GM21528 (cell line): ENCODE data around the gene ADGRG1.
A peak's percentile ranks its signal among the peaks of the same experiment; 100 is the strongest.

ENCODE experiments used
- ATAC-seq: cut with Tn5 transposase; IDR thresholded peaks from one replicate; pipeline ENCODE4 v1.9.1; 2021; ENCODE audit warnings: mild to moderate bottlenecking, moderate library complexity; ENCODE audit not compliant: unreplicated experiment, low FRiP score

Gene ADGRG1

GRCh38 chr16:57647136-57647875 is 18.9 kb downstream of the ADGRG1 start:
- no peak for ATAC-seq

DNA sequence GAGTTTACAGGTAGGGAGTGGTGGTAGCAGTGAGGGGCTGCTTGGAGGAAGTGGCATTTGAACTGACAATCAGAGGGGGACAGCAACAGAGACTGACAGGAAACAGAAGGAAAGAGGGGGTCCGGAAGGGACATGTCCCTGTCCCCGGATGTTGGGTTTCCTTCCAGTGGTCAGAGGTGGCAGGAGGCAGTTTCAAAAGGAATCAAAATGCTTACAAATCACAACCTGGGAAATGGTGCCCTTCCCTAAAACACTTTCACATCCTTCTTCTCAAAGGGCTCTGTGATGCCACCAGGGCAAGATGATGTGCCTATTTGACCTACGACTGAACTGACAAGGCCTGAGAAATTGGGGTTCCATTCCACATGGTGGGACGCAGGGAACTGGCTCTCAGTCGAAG is 19.7 kb downstream of the ADGRG1 start:
- no peak for ATAC-seq

GRCh38 chr16:57648581-57649442 is 20.4 kb downstream of the ADGRG1 start:
- ATAC-seq = peak; percentile 69

- no peak for ATAC-seq
Measured at GRCh38 chr16:57649443-57649751, 21.0 kb downstream of the ADGRG1 start.

GRCh38 chr16:57649846-57650245 is 21.4 kb downstream of the ADGRG1 start:
- ATAC-seq = no peak

GRCh38 chr16:57651344-57652333 is 23.2 kb downstream of the ADGRG1 start:
- no peak for ATAC-seq

GRCh38 chr16:57652695-57653471 is 24.5 kb downstream of the ADGRG1 start:
- no peak for ATAC-seq

DNA sequence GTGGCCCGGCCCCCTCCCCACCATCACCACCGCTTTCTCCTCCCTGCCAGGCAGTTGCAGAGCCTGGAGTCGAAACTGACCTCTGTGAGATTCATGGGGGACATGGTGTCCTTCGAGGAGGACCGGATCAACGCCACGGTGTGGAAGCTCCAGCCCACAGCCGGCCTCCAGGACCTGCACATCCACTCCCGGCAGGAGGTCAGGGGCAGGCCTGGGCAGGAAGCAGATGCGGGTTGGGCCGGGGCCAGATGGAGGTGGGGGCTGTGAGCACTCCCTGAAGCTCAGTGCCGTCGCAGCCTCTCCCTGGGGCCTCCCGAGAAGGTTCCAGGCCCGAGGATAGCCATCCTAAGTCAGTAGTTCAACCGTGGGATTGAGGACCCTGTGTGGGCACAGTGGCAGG is 25.5 kb downstream of the ADGRG1 start:
- no peak for ATAC-seq

- no peak for ATAC-seq
Measured at GRCh38 chr16:57656342-57656955, 28.0 kb downstream of the ADGRG1 start.

DNA sequence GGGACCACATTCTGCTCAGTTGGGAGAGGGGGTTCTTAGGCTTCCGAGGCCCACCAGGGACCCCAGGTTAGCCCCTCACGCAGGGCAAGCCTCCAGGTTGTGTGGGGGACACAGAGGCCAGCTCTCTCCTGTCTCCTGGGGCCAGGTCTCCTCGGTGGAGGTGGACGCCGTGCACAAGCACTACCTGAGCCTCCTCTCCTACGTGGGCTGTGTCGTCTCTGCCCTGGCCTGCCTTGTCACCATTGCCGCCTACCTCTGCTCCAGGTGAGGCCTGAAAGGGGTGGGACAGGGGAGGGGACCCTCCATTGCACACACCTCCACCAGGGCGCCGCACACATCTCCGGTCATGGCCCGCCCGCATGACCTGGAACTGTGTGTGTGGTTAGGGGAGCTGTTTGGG is 28.8 kb downstream of the ADGRG1 start:
- ATAC-seq = no peak

- no peak for ATAC-seq
Measured at GRCh38 chr16:57658130-57658877, 29.9 kb downstream of the ADGRG1 start.

DNA sequence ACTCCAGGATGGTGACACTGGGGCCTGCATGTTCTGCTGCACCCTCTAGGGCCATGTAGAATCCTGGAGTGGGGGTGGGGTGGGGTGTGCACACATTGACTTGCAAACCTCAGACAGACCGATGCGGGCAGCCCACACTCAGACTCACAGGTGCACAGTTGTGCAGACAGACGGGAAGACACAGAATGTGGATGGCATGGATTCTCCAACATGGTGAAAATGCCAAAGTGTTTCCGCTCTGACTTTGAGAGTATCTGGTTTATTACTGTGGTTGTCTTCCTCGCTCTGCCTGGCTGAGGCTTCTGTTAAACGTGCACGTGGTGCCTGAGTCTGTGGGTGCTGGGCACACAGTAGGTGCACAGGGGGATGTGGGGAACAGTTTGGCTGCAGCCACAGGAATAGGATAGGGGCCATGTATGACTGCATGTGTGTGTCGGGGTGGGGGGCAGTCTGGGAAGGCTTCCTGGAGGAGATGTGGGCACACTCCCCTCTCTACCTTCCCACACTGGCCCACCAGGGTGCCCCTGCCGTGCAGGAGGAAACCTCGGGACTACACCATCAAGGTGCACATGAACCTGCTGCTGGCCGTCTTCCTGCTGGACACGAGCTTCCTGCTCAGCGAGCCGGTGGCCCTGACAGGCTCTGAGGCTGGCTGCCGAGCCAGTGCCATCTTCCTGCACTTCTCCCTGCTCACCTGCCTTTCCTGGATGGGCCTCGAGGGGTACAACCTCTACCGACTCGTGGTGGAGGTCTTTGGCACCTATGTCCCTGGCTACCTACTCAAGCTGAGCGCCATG is 30.6 kb downstream of the ADGRG1 start:
- ATAC-seq = no peak

DNA sequence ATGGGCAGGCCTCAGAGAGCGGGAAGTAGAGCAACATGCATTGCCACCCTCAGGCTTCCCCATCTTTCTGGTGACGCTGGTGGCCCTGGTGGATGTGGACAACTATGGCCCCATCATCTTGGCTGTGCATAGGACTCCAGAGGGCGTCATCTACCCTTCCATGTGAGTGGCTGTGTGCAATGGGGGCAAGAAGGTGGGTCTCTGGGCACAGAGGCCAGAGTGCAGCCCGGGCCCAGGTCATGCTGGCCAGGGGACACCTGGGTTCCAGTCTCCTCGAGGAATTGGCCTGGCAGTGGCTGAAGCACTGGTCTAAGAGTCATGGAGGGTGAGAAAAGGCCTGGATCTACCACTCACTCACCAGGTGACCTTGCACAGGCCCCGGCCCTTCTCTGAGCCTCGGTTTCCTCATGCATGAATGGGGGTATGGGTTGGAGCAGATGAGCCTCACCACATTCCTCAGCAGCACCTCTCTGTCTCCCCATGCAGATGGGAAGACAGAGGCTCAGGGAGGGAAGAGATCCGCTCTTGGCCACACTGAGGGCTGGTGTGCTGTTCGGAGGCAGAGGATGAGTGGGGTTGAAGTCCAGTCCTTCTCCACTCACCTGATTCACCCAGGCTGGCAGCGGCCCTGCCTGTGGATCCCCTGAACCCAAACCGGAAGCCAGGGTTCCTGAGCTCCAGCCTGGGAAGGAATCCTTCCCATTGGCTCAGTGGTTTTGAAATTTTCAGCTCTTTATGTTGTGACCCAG is 32.5 kb downstream of the ADGRG1 start:
- no peak for ATAC-seq

GRCh38 chr16:57661510-57661909 is 33.1 kb downstream of the ADGRG1 start:
- no peak for ATAC-seq

DNA sequence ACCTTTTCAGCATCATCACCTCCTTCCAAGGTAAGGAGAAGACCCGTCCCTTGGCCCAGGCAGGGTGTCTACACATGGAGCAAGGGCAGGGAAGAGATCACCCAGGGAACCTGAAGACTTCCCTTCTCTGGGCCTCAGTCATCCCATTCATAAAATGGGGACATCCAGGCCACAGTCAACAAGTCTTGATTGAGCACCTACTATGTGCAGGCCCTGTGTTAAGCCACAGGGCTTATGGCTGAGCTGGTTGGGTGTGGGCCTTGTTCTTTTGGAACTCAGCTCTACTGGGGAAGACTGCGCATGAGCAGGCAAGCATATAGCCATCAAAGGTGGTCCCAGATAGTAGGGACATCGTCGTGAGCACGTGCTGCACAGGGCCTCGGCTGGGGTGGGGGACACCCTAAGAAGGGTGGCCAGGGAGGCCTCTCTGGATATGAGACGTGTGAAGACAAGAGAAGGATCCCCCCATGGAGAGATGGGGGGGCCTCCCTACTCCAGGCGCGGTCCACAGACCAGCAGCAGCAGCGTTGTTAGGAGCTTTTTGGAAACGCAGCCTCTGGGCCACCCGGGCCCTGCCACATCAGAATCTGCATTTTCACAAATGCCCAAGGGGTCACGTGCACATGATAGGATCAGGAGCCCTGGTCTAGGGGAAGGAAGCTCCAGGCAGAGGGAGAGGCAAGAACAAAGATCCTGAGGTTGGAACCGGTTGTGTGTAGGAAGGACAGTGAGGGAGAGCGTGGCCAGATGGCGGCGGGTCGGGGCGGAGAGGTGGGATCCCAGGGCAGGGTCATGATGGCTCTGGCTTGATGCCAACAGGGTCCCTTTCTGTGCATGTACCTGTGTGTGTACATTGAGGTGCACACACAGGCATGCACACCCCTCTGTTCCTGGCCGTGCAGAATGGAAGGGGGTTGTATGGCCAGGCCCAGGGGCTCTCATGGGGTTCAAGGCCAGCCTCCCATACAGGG is 33.8 kb downstream of the ADGRG1 start:
- ATAC-seq = no peak

GRCh38 chr16:57663436-57663835 is 35.0 kb downstream of the ADGRG1 start:
- no peak for ATAC-seq
